ENCODE data around the gene ARFGAP1. TPM values are rescaled to one million over a fixed set of nuclear protein-coding genes. Genes with fewer than 3 reads are reported as not detected.

ARFGAP1 gene
- total RNA-seq, 1 donor from 2014 or later: 45.3 TPM

- DNase-seq: no peak
Measured at GRCh38 chr20:63320616-63321147, 48.1 kb downstream of the ARFGAP1 start.

DNA sequence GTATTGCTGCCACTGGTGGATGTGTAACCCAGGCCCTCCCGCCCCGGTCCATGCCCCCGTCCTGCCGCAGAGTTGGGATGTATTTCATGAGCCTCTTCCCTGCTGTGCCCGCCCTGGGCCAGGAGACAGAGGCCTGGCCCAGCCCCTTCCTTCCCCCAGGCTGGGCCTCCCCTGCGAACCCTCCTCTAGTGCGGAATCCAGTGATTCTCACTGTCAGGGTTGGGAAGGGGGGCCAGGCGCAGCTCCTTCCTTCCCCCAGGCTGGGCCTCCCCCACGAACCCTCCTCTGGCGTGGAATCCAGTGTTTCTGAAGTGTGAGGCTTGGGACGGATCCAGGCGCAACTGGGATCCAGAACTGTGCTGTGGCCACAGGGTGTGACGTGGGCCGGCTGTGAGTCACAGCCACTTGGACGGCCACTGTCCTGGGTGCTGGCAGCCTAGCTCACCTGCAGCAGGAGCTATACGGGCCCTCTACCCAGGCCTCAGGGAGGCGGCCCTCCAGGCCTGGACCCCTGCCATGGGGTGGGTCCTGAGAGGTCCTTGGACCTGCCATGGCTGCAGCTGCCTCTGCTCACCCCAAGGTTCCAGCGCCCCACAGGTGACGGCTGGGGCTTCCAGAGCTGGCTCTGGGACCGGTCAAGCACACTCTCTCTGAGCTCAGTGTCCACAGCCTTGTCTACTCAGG is 48.7 kb downstream of the ARFGAP1 start:
- DNase-seq: peak; percentile 10

DNA sequence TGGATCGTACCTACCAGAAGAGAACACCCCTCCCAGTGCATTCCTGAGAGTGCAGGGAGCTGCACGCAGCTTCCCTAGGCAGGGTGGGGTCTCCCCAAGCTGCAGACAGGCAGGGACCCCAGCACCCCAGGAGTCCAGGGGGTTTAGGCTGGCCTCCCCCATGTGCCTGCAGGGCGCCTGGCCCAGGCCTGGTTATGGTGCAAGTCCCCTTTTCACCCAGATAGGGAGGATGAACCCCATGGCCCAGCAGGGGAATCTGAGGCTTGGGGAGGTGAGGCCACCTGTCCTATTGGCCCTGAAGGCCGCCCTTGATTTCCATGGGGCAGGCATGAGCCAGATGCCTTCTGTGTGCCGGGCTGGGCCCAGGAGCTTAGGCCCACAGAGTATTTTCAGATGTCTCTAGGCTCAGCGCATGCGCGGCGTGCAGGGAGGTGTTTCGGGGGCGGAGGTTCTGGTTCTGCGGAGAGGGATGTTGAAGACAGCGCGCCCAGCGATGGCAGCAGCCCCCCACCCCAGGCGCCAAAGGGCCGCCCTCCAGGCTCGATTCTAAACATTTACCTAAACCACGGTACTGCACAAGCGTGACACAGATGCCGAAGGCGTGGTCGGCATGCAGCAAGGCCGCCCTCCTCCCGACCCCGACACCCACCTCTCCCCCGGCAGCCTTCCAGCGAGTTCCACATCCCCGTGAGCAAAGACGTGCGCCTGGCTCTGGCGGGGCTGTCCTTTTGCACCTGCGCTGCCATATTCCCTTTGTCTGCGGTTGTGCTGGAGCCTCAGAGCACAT is 49.7 kb downstream of the ARFGAP1 start:
- no peak for DNase-seq

DNA sequence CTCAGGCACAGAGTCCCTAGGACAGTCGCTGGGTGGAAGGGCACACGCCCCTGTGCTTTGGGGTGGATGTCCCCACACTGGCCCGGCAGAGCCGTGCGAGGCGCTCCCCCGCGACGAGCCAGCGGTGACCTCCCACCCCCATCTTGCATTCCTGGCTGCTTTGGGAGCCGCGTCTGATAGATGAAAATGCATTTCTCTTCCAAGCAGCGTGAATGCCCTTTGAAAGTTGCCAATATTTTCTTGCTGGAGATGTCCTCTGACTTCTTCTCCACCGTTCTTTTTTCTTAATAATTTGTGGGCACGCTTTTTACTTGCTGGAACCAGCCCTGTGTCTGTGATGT is 50.3 kb downstream of the ARFGAP1 start:
- DNase-seq: no peak

DNA sequence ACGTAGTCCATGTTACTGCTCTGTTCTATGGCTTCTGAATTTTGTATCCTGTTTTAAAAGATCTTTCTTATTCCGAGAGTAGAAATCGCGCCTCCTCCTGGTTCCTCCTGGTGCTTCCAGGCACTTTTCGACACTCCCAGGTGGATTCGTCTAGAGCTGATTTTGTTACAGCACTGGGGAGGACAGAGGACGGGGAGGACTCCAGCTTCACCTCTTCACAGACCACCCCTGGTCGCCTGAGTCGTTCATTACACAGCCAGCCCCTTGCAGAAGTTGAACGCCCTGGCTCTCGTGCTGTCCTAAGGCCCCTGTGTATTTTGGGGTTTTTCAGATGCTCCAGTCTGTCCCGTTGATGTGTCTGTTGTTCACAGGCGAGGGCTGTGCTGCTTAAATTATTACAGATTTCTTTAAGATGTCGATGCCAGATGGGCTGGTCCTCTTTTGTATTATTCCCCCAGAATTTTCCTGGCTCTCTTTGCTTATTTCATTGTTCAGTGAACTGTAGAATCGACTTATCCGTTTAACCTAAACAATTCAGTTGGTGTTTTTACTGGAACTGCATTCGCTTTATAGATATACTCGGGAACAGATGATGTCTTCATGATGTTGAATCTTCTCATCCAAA is 50.9 kb downstream of the ARFGAP1 start:
- DNase-seq: peak; percentile 54

DNA sequence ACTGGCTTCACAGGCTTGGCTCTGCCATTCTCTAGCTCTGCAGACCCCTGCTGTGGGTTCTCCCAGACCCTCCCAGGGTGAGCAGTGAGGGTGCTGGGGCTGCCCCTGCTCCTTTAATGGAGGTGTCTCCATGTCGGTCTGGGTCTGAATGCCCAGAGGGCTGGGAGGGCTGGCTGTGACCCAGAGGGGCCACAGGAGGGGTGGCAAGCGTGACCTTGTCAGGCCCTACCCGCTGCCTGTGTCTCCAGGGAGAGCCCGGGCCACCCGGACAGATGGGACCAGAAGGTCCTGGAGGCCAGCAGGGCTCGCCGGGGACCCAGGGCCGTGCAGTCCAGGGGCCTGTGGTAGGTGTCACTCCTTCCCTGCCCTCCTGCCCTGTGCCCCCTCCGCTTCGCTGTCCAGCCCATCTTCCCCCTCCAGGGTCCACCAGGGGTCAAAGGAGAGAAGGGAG is 52.4 kb downstream of the ARFGAP1 start:
- DNase-seq: no peak

GRCh38 chr20:63325554-63326313 is 53.1 kb downstream of the ARFGAP1 start:
- DNase-seq: no peak

- DNase-seq: no peak
Measured at GRCh38 chr20:63326314-63327230, 54.0 kb downstream of the ARFGAP1 start.

- no peak for DNase-seq
Measured at GRCh38 chr20:63327231-63327745, 54.7 kb downstream of the ARFGAP1 start.

DNA sequence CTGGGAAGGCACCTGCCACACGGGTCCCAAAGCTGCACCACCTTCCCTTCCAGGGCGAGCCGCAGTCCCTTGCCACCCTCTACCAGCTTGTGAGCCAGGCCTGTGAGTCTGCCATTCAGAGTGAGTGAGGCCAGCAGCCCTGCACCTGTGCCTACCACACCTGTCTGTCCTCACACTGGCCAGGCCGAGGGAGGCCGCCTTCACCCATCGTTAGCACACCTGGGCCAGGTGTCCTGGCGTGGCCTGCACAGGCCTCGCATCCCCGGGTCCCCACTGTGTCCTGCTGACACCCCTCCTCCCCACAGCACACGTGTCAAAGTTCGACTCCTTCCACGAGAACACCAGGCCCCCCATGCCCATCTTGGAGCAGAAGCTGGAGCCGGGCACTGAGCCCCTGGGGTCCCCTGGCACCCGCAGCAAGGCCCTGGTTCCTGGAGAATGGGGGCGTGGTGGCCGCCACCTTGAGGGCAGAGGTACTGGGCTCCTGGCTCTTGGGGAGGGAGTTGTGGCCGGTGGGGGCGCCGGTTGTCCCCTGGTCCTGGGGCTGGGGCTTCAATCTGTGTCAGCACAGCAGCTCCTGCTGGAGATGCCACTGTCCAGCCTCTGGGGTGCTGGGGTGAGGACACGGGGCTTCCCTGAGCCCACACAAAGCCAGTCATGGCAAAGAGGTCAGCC is 55.5 kb downstream of the ARFGAP1 start:
- no peak for DNase-seq

GRCh38 chr20:63328718-63329275 is 56.2 kb downstream of the ARFGAP1 start:
- DNase-seq: no peak

DNA sequence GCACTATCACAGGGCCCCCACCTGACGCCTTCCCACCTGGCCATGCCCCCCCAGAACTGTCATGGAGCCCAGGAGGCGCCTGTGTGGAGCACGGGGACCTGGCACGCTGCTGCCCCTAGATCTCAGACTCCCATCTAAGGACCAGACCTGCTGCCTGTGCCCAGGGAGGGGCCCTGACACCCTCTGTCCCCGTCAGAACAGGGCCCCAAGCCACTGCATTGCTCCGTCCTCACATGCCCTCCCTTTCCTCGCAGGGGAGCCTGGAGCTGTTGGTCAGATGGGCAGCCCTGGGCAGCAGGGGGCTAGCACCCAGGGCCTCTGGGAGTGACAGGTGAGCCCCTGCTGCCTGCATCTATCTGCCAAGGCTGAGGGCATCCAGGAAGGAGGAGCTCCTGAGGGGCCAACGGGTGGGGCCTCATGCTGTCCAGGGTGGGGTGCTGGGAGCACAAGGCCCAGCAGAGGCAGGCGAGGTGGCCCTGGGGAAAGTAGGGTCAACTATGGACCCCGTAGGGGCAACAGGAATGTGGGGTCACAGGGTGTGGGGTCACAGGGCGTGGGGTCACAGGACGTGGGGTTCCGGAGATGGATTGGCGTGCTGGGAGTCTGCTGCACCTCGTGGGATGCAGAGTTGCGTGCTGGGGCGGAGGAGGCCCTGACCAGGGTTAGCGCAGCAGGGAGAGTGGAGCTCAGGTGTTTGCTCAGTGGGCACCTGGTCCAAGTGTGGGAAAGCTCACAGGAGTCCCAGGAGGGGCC is 56.9 kb downstream of the ARFGAP1 start:
- DNase-seq: no peak

GRCh38 chr20:63330084-63330760 is 57.6 kb downstream of the ARFGAP1 start:
- no peak for DNase-seq

DNA sequence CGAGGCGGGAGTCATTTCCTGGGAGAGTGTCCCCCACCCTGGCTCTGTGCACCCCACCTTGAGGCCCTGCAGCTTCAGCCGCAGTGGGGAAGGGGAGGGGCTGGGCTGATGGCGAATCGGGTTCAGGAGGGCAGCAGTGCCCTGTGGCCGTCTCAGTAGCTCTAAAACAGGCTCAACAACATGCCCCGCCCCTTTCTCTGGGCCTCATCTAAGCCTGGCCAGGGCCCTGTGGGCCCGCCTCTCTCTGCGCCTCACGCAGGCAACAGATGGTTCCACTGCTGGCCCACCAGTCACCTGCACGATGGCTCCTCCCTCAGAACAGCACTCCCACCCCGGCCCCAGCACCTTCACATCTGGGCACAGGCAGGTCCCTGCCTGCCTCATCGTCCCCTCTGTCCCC is 58.3 kb downstream of the ARFGAP1 start:
- no peak for DNase-seq

GRCh38 chr20:63331741-63332400 is 59.3 kb downstream of the ARFGAP1 start:
- no peak for DNase-seq

DNA sequence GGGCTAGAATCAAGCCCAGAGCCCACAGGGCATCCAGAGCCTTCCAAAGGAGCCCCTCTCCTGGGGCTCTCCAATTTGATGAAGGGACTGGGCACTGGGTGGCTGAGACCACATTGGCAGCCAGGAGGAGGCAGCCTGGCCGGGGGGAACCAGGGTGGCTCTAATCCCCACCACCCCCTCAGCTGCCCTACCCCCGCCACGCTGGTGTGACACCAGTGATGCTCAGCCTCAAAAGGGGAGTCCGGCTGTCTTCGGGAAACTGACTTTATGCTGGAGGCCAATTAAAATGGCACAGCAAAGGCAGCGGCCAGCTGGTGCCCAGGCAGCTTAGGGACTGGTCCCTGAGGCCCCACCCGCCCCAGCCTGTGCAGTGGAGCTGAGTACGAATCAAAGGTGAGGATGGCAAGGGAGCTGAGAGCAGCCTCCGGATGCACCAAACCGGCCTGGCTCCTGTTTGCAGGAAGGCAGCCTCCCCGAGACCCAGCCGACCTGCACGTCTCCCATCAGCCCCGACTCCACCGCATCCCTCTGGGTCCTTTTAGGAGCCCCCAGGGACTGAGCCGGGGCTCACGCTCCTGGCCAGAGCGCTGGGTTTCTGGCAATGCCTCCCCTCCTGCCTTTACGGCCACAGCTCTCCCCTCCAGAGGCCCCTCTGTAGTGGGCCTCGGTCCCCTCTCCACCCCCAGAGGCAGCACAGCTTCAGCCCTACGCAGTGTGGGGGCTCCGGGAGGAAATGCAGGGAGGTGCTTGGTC is 60.1 kb downstream of the ARFGAP1 start:
- no peak for DNase-seq

GRCh38 chr20:63333241-63333836 is 60.7 kb downstream of the ARFGAP1 start:
- no peak for DNase-seq
